ENCODE results near the gene CDYL. TPM values are rescaled to one million over a fixed set of nuclear protein-coding genes. Genes with fewer than 3 reads are reported as not detected.
A peak's percentile ranks its signal among the peaks of the same experiment; 100 is the strongest.

The CDYL gene
- total RNA-seq, 1 donor from 2014 or later: 29.3 TPM

DNA sequence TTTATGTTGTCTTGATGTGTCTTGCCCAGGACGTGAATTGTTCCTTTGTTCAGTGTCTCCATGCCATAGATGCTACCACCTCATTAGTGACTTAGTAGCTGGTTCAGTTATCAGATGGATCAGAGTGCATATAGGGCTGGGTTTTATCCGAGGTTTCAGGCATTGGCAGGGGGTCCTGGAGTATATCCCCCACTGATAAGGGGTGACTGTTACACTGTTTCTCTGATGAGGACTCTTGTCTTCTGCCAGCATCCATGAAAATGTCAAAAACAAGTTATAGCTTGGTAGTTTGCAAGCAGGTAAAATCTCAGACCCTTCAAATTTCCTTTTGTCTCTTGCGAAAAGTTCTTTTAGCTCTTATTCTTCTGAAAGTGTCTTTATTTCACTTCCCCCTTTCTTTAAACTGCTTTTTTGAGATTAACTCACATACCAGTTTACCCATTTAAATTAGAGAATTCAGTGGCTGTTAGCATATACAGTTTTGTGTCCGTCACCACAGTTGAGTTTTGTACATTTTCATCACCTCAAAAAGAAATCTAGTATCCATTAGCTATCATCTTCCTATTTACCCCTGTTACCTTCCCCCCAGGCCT, 109.2 kb downstream of the CDYL start:
- DNase-seq: no peak

GRCh38 chr6:4888841-4889240, 112.6 kb downstream of the CDYL start:
- no peak for DNase-seq

- peak; percentile 21 for DNase-seq
These were observed 113.5 kb downstream of the CDYL start for GRCh38 chr6:4889701-4890100.

GRCh38 chr6:4890191-4890590, 114.0 kb downstream of the CDYL start:
- no peak for DNase-seq

- DNase-seq: no peak
These were observed 114.4 kb downstream of the CDYL start for GRCh38 chr6:4890627-4891026.

- no peak for DNase-seq
These were observed 114.9 kb downstream of the CDYL start for GRCh38 chr6:4891141-4891540.

GRCh38 chr6:4892785-4893485, 116.7 kb downstream of the CDYL start:
- no peak for DNase-seq

DNA sequence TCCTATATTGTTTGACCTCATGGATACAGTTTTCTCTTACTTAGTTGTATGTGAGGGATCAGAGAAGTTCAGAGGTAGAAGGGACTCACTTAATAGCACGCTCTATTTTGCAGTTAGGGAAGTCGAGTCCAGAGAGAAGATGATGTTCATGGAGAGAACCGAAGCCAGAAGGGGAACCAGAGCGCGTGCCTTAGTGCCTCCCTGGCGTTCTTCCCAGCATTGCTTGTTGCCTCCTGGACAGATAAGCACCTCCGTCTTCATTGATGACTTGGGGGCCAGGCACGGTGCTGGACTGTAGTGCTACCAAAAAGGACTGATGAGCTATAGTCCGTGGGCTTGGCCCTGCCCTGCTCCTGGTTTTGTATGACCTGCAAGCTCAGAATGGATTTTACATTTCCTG, 117.8 kb downstream of the CDYL start:
- no peak for DNase-seq

GRCh38 chr6:4895971-4896370, 119.8 kb downstream of the CDYL start:
- no peak for DNase-seq

- no peak for DNase-seq
These were observed 120.2 kb downstream of the CDYL start for GRCh38 chr6:4896401-4896800.

- no peak for DNase-seq
These were observed 123.2 kb downstream of the CDYL start for GRCh38 chr6:4899249-4900034.

GRCh38 chr6:4901386-4902061, 125.3 kb downstream of the CDYL start:
- no peak for DNase-seq

- no peak for DNase-seq
These were observed 126.2 kb downstream of the CDYL start for GRCh38 chr6:4902363-4902762.

DNA sequence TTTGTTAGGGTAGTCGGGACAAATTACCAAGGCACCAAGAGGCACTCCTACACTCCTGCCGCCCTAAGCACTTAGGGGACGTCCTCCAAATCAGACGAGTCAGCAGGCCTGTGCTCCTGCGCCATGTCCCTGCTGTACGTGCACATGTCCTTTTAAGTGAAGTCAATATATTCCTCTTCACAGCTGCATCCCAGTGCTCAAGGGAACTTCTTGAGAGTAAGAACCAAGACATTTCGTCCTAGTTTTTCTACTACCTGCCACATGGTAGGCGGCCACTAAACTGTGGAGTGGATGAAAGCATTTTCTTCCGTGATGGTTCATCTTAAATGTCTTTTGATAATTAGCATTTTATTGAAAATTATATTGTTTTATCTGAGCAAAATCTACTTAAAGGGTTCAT, 126.9 kb downstream of the CDYL start:
- DNase-seq: no peak

DNA sequence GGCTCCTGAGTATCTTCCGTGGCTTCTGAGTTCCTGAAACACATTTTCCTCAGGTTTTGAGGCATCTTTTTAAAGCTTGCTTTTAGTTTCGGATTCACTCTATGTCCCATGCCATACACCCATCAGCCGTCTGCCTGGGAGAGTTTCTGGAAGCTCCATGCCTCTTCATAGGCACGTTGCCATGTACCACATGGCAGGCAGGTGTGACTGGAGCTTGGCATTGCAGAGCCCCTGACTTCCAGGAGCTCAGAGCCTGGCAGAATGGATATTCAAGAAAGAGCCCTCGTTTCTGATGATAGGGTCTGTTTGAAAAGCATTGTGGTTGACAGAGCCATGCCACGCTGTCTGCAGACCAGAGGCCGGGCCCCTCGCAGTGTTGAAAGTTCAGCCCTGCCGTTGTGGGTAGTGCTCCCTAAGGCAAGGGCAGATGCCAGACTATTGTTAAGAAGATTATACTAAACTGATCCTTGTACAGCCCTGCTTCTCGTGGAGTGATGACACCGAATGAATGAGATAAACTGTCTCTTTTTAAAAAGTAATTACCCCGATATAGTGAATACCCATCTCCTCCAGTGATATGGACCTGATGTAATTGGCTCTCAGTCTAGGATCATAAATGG, 127.7 kb downstream of the CDYL start:
- DNase-seq: no peak

GRCh38 chr6:4904461-4905025, 128.3 kb downstream of the CDYL start:
- DNase-seq: no peak

GRCh38 chr6:4905826-4906225, 129.6 kb downstream of the CDYL start:
- no peak for DNase-seq

- no peak for DNase-seq
These were observed 130.4 kb downstream of the CDYL start for GRCh38 chr6:4906293-4907276.

- no peak for DNase-seq
These were observed 131.4 kb downstream of the CDYL start for GRCh38 chr6:4907602-4908001.

DNA sequence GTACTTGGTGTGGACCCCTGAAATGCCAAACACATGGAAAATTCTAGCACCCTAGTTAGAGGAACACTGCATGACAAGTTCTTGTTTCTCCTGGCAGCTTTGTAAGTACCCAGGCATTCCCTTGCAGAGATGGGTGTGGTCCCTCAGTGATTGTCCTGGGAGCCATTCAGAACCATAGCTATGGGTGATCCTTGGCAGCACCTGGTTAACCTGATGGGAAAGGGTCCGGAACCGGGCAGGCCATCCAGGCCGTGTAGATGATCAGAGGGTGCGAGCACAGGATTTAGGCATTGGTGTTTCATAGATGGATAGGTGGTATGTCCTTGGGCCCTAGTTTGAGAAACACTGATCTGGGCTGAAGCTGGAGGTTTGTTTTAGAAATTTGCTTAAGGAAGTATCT, 131.9 kb downstream of the CDYL start:
- no peak for DNase-seq

- no peak for DNase-seq
These were observed 133.0 kb downstream of the CDYL start for GRCh38 chr6:4909063-4909706.

Data from dermis blood vessel endothelial cell (primary cell).